Neural progenitor cell (in vitro differentiated cells): Measurements from ENCODE around the gene PPP1R16B. TPM values are rescaled to one million over a fixed set of nuclear protein-coding genes. Genes with fewer than 3 reads are reported as not detected.

Source experiments
- DNase-seq: peaks from one replicate; pipeline ENCODE4 v3.0.0-alpha.2; 2016; ENCODE audit warnings: low spot score
- H2AFZ ChIP-seq: fragments of 200-600 bp; sonication (generic); replicated peaks from 2 replicates; pipeline ENCODE4 v1.6.1; 2016; ENCODE audit warnings: antibody characterized with exemption
- H3F3A ChIP-seq: fragments of 200-600 bp; sonication (generic); 2 replicates; pipeline ENCODE4 v1.6.1; 2016; ENCODE audit warnings: antibody characterized with exemption, low read depth
- H3K27ac ChIP-seq: fragments of 200-600 bp; sonication (generic); 2 replicates; pipeline ENCODE4 v1.5.1; 2016; ENCODE audit warnings: mild to moderate bottlenecking
- H3K27me3 ChIP-seq: fragments of 200-600 bp; sonication (generic); 2 replicates; pipeline ENCODE4 v1.6.1; 2016; ENCODE audit warnings: mild to moderate bottlenecking, moderate library complexity
- H3K36me3 ChIP-seq: fragments of 200-600 bp; sonication (generic); 2 replicates; pipeline ENCODE4 v1.5.1; 2016
- H3K4me1 ChIP-seq: fragments of 200-600 bp; sonication (generic); 2 replicates; pipeline ENCODE4 v1.6.1; 2016; ENCODE audit warnings: mixed run types
- H3K4me2 ChIP-seq: fragments of 200-600 bp; sonication (generic); 2 replicates; pipeline ENCODE4 v1.6.1; 2016
- H3K4me3 ChIP-seq: fragments of 200-600 bp; sonication (generic); 2 replicates; pipeline ENCODE4 v1.5.1; 2016
- H3K79me2 ChIP-seq: fragments of 200-600 bp; sonication (generic); 2 replicates; pipeline ENCODE4 v1.6.1; 2016; ENCODE audit warnings: low read depth
- H3K9ac ChIP-seq: fragments of 200-600 bp; sonication (generic); 2 replicates; pipeline ENCODE4 v1.6.1; 2016
- H3K9me3 ChIP-seq: fragments of 200-600 bp; sonication (generic); 2 replicates; pipeline ENCODE4 v1.5.1; 2016; ENCODE audit warnings: low read depth
- H4K20me1 ChIP-seq: fragments of 200-600 bp; sonication (generic); 2 replicates; pipeline ENCODE4 v1.6.1; 2016; ENCODE audit warnings: low read depth
- H3K27ac Mint-ChIP-seq: 3 replicates; pipeline ENCODE4 v1.8.0; 2021; ENCODE audit warnings: mixed read lengths
- H3K27me3 Mint-ChIP-seq: 2 replicates; pipeline ENCODE4 v1.8.0; 2022; ENCODE audit warnings: low read depth, mild to moderate bottlenecking, inconsistent platforms, moderate library complexity, mixed read lengths; ENCODE audit not compliant: insufficient read depth
- H3K36me3 Mint-ChIP-seq: 3 replicates; pipeline ENCODE4 v1.8.0; 2021; ENCODE audit warnings: mixed read lengths
- H3K4me1 Mint-ChIP-seq: 3 replicates; pipeline ENCODE4 v1.8.0; 2021; ENCODE audit warnings: mixed read lengths
- H3K4me3 Mint-ChIP-seq: 3 replicates; pipeline ENCODE4 v1.8.0; 2021; ENCODE audit warnings: mild to moderate bottlenecking, moderate library complexity, mixed read lengths
- H3K9me3 Mint-ChIP-seq: 3 replicates; pipeline ENCODE4 v1.8.0; 2020; ENCODE audit warnings: mixed read lengths
- CTCF ChIP-seq: fragments of 200-600 bp; sonication (generic); IDR thresholded peaks from 2 replicates; pipeline ENCODE4 v1.5.1; 2017; ENCODE audit warnings: antibody characterized with exemption, mild to moderate bottlenecking
- EZH2 ChIP-seq: fragments of 200-600 bp; sonication (generic); IDR thresholded peaks from 2 replicates; pipeline ENCODE4 v1.6.1; 2017; ENCODE audit warnings: antibody characterized with exemption, mild to moderate bottlenecking, moderate library complexity
- EZH2phosphoT487 ChIP-seq: fragments of 200-600 bp; sonication (generic); IDR thresholded peaks from 2 replicates; pipeline ENCODE4 v1.6.1; 2017; ENCODE audit warnings: antibody characterized with exemption
- total RNA-seq: library from RNA; depleted of rRNA; stranded (reverse); fragments of >200 nt; gene quantifications from 2 replicates; pipeline ENCODE4 v1.2.3, GENCODE V29; 2015; ENCODE audit warnings: low replicate concordance

PPP1R16B gene
- total RNA-seq, 1 donor from 2014 or later: 0.95 TPM

- Histone ChIP-seq H2AFZ (no peak overlapping the region), H3K36me3 (peaks cover 10% of the 10 kb centered on the region), H3K9me3 (peaks cover 6% of the 10 kb centered on the region), H3K27ac (no peak overlapping the region), H4K20me1 (no peaks in the 10 kb centered on the region), H3F3A (no peaks in the 10 kb centered on the region), H3K4me3 (no peak overlapping the region), H3K4me2 (no peak overlapping the region), H3K27me3 (no peaks in the 10 kb centered on the region), H3K79me2 (no peaks in the 10 kb centered on the region), H3K4me1 (no peaks in the 10 kb centered on the region), H3K9ac (no peak overlapping the region)
- TF ChIP-seq CTCF (no peak), EZH2phosphoT487 (no peak), EZH2 (no peak)
- Mint-ChIP-seq H3K9me3 (peaks cover 12% of the 10 kb centered on the region), H3K4me3 (no peak overlapping the region), H3K4me1 (no peaks in the 10 kb centered on the region), H3K27me3 (no peaks in the 10 kb centered on the region), H3K27ac (no peak overlapping the region), H3K36me3 (peaks cover 50% of the 10 kb centered on the region)
- no peak for DNase-seq
Measured at GRCh38 chr20:38770970-38771369, 34.5 kb upstream of the PPP1R16B start.

GRCh38 chr20:38771621-38772020, 33.9 kb upstream of the PPP1R16B start:
- TF ChIP-seq EZH2phosphoT487 (no peak), CTCF (no peak), EZH2 (no peak)
- Histone ChIP-seq H3K27ac (no peak overlapping the region), H4K20me1 (no peaks in the 10 kb centered on the region), H3F3A (no peaks in the 10 kb centered on the region), H3K9me3 (peaks cover 6% of the 10 kb centered on the region), H2AFZ (no peak overlapping the region), H3K4me2 (no peak overlapping the region), H3K36me3 (peaks cover 10% of the 10 kb centered on the region), H3K79me2 (no peaks in the 10 kb centered on the region), H3K4me3 (no peak overlapping the region), H3K9ac (no peak overlapping the region), H3K4me1 (no peaks in the 10 kb centered on the region), H3K27me3 (no peaks in the 10 kb centered on the region)
- Mint-ChIP-seq H3K4me3 (no peak overlapping the region), H3K9me3 (peaks cover 12% of the 10 kb centered on the region), H3K27me3 (no peaks in the 10 kb centered on the region), H3K27ac (no peak overlapping the region), H3K36me3 (peaks cover 51% of the 10 kb centered on the region), H3K4me1 (no peaks in the 10 kb centered on the region)
- DNase-seq: no peak

GRCh38 chr20:38774167-38774566, 31.3 kb upstream of the PPP1R16B start:
- Mint-ChIP-seq H3K4me3 (no peak overlapping the region), H3K27ac (no peak overlapping the region), H3K4me1 (peaks cover 5% of the 10 kb centered on the region), H3K36me3 (peaks cover 43% of the 10 kb centered on the region), H3K9me3 (peaks cover 12% of the 10 kb centered on the region), H3K27me3 (no peaks in the 10 kb centered on the region)
- peaks cover 6% of the 10 kb centered on the region for H3K9me3 ChIP-seq
- TF ChIP-seq EZH2 (no peak), EZH2phosphoT487 (no peak), CTCF (no peak)
- H3K4me3 ChIP-seq: no peak overlapping the region
- no peak for DNase-seq
- no peak overlapping the region for H3K9ac ChIP-seq
- H2AFZ ChIP-seq: no peak overlapping the region
- no peaks in the 10 kb centered on the region for H3K79me2 ChIP-seq
- H4K20me1 ChIP-seq: no peaks in the 10 kb centered on the region
- H3K4me2 ChIP-seq: no peak overlapping the region
- peaks cover 10% of the 10 kb centered on the region for H3K36me3 ChIP-seq
- no peaks in the 10 kb centered on the region for H3K27me3 ChIP-seq
- no peak overlapping the region for H3K27ac ChIP-seq
- no peaks in the 10 kb centered on the region for H3K4me1 ChIP-seq
- H3F3A ChIP-seq: peaks cover 5% of the 10 kb centered on the region
